ENCODE results near the gene NME3.
"Not testable (repeated sequence)": the region's sequence is repeated elsewhere in the genome, so short reads cannot be mapped to it uniquely, and the experiment has no call there.

NME3 gene

DNA sequence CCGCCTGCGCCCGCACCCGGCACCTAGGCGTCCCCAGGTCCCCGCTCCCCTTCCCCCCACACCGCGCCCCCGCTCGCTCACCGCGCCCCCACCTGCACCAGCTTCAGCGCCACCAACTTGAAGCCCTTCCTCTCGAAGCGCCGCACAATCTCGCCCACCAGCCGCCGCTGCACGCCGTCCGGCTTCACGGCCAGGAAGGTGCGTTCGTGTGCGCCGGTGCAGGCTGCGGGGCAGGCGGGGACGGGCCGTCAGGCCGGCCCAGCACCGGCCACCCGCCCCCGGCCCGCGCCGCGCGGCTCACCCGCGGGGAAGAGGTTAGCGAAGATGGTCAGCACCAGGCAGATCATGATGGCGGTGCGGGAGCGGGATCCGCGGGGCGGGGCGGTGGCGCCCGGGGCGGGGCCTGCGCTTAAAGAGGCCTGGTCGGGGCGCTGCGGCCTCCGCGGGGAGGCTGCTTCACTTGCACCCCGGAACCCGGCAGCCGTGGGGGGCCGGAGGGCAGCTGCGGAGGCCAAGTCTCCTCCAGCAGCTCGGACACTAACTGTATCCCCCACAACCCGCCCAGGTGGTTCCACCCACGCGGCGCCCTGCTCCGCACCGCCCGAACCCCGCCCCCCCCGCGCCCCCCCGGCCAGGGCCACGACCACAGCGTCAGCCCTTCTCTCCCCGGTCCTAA, at the start of gene NME3:
Gene NME3, minus strand, starts transcription at position 356 of the 676 bp plus-strand sequence. Its CDS starts 9 bp downstream, at position 347.
- DNase-seq: peak; percentile 71 to 91 (median 81)

DNA sequence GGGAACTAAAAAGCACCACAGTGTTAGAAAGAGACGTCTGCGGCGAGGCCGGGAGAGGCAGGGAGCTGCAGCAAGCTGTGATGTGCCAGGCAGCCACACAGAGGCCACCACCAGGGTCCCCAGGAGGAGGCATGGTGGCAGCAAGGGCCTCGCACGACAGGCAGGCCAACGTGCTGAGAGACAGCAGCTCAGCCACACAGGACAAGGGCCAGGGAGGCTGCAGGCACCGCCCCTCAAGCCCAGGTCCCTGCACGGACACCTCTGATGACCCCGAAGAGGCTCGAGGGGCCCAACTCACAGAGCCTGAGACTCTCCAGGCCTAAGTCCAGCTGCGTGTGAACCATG, 49.6 kb upstream of the NME3 start:
- no peak for DNase-seq

DNA sequence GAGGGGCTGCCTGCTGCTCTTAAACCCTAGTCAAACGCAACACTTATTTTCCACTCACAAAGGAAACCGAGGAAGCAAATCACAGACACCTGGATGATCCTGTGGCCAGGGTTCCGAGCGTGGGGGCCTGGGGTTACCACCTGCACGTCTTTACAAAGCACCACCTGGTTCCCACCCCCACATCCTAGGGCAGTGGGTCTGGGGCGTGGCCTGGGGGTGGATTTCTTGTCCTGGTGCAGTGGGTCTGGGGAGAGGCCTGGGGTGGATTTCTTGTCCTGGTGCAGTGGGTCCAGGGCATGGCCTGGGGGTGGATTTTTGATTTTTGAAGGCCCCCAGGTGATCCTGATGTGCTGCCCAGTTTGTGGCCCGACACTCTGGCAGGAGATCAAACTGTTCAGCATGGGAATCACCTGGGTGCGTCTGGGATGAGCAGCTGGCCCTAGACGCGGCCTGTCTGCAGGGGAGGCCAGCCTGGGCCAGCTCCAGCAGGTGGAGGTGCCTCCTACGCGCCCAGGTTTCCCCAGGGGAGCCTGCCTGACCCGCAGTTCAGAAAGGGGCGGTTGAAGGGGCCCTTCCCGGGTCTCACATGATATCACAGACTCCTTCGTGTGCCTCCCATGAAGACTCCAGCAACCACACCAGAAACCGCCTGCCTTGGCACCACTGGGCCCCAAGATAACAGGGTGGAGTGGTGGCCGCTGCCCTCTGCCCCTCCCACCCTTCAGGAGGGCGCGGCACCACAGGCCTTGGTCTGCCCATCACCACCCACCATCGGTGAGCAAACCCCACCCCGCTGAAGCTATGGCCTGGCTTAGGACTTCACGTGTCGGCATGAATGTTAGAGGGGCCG, 49.0 kb upstream of the NME3 start:
- no peak for DNase-seq

DNA sequence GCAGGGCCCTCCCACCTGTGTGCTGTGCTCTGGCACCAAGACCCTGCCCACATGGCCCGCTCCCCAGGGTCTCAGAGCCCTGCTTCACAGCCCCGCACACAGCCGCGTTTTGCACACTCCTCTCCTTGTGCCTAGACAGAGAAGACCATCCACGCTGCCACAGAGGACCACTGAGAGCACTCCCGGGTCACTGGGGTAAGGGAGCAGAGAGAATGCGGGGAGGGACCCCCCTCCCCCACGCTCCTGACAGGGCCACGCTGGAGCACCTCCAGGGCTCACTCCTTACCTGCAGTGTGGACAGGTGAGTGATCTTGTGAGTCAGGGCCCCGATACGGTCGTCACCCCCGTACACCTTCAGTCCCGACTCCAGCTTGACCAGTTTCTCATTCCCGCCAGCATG, 48.3 kb upstream of the NME3 start:
- DNase-seq: no peak

DNA sequence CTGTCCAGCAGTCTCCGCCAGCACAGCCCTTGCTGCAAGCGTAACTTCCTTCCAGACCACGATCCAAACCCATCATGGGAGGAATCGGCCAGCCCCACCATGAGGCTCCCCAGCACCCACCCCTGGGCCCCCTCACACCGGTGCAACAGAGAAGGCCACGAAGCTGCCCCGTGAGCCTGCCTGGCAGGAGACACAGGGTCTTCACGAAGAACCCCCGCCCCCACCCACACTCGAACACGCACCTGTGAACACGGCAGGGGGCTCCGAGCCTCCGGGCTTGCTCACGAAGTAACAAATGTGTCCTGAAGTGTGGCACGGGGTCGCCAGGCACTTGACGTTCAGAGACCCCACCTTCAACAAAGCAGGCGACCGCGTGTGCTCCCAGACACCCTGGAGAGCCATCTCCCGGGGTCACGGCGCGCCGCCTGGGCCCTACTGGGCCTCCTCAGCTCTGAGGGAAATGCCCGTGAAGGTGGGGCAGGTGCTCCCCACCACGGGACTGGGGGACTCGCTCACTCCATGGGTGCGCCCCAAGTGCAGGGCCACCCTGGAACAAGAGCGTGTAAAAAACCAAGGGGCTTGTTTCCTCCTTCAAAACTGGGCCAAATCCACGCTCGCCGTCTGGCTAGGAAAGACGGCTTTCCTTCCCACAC, 47.7 kb upstream of the NME3 start:
- no peak for DNase-seq

DNA sequence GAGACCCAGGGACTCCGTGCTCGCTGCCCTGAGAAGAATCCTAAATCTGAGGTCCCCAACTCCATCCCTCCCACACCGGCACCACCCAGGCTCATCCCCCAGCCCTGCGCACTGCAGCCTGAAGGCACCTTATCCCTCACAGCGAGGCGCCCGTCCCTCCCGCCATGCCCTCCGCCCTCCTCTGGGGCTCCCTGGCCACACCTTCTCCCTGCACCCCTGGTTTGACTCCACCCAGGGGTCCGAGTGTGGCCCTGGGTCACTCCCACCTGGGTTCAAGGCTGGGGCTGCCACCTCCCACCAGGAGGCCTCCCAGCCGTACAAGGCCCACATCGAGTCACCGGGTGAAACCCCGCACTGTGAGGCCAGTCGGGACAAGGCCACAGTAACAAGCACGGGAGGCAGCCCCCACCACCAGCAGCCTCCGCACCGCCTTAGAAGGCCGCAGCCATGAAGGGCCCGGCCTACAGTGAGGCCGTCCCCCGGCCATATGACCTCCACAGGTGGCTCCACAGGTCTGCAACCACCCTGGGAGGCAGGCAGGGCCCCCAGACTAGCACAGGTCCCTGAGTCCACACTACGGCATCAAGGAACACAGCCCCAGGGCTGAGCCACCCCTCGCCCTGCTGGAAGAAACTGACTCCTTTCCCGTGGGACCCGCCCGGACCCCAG, 47.0 kb upstream of the NME3 start:
- DNase-seq: no peak

DNA sequence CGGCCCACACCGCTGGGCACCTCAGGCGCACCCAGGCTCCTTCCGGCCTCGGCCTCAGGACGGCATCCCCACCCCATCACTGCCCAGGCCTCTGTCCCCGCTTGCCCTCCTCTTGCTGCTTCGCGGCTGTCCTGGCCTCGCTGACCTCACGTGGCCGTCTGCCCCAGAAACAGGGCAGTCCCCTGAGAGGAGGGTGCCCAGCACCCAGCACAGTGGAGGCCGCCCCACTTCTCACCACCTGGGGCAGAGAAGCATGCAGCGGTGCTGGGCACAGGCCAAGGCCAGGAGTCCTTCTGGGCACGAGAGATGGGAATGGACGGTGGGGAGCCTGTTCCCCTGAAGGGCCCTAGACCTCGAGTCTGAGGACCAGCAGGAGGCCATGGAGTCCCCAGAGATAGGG, 46.4 kb upstream of the NME3 start:
- no peak for DNase-seq

DNA sequence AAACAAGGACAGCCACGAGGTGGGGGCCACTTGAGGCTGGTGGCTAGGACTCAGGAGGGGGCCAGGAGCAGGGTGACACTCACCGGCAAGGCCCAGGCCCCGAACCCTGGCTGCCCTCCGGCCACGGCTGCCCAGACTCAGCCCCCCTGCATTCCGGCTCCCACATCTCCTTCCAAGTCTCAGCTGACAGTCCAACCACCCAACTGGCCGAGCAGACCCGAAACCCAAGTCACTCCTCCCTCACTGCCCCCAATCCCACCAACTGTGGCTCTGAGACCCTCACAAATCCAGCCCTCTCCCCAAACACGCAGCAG, 45.9 kb upstream of the NME3 start:
- no peak for DNase-seq

DNA sequence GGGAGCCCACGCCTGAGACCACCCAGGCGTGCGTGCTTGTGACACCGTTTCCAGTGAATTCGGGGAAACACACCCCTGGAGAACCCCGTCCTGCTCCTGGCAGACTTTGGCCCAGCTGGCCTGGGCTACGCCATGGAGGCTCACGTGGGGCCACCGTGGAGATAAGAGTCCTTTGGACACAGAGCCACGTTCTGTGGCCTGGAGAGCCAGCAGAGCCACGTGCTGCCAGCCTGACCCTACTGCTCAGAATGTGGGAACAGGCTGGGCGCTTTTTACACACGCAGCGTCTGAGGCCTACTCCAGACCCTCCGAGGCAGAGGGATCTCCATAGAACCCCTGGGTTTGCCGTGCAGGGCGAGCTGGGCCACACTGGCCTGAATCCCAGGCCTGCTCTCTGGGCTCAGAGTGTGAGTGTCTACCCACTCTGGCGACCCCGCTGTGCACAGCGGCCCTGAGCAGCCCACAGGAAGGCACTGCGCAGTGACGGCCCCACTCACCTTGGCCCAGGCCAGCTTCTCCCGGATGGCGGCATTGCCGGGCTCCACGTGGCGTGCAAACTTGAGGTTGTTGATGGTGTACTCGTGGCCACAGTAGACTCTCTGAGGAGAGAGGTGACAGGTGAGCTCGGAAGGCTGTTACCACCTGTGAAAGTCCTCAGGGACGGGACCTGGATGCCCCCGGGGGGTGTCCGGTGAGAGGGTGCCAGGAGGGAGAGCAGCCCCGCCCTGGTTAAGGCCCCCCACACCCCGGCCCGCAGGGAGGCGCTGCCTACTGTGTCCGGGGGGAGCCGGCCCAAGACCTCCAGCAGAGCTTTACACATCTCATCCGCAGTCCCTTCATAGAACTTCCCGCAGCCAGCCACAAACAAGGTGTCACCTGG, 45.3 kb upstream of the NME3 start:
- no peak for DNase-seq

DNA sequence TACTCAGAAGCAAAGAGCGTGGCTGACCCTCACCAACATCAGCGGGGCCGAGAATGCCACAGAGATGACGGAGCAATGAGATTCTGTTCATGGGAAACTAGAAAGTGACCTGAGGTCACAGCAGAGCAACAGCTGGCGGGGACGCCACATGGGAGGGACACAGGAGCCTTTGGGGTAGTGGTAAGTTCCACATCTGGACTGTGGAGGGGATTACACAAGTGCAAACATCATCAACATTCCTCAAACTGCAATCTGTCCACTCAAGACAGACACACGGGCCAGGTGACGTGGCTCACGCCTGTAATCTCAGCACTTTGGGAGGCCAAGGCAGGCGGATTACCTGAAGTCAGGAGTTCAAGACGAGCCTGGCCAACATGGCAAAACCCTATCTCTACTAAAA, 44.1 kb upstream of the NME3 start:
- DNase-seq: no peak

DNA sequence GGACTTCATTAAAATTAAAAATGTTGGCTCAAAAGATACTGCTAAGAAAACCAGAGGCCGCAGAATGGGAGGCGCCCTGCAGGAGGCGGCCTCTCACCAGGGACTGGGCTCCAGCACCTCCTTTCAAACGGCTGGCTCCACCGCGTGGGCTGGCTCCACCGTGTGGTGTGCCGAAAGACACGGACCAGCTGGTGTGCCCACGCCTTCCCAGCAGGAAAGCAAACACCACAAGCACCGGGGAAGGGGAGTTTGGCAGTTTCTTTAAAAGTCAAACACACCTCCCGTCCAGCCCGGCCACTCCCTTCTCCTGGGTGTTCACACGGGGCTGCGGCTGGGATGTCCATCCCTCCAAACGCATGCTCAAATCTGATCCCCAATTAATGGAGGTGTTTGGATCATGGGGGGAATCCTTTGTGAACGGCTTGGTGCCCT, 41.4 kb upstream of the NME3 start:
- peak; percentile 69 to 84 (median 75) for DNase-seq

DNA sequence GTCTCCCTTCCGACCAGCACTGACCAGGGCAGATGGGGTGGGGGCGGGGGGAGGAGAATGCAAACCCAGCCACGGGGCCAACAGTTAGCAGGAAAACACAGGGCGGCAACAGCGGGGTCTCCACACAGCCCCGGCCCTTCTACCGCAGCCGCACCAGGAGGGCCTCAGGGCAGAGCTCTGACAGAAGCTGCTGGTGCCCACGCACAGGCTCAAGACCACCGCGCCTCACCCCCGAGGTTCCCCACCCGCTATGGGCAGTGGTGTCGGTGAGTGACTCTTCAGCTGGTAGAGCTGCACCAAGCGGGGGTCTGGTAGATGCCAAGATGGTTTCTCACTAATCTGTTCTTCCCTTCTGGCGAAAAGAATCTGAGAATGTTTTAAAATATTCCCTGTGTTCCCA, 39.2 kb upstream of the NME3 start:
- no peak for DNase-seq

DNA sequence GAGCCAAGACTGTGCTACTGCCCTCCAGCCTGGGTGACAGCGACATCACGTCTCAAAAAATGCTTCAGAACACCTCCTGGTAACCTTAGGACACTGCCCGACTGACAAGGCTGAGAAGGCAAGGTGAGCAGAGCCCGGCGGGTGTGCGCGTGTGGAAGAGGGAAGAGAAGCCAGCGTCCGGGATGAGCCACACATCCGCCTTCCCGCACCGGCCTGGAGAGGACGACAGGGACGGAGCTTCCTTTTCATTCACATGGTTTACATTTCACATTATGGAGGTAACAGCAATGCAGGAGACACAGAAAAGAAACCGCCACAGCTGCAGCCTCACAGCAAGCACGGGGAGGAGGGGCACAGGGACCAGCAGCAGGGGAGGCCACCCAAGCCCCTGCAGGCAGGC, 38.8 kb upstream of the NME3 start:
- DNase-seq: no peak

DNA sequence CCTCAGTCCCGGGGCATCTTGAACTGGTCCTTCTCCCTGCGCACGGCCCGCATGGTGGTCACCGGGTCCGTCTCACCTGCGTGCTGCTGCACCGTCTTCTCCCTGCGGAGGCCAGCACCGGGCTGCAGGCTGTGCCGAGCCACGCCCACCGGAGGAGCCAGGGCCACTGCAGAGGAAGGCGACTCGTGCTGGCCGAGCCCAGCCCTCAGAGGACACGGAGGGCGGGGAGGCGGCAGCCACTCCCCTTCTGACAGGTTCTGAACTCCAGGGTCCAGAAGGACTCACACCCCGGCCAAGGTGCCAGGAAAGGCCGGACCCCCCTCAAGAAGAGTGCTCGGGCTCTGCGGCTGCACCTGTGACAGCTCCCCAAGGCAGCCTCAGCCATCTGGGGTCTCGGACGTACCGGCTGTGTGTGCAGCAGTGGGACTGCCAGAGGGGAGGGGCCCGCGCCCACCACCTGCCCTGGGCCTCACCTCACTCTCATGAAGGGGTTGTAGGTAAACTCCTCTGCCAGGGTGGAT, 38.0 kb upstream of the NME3 start:
- no peak for DNase-seq

DNA sequence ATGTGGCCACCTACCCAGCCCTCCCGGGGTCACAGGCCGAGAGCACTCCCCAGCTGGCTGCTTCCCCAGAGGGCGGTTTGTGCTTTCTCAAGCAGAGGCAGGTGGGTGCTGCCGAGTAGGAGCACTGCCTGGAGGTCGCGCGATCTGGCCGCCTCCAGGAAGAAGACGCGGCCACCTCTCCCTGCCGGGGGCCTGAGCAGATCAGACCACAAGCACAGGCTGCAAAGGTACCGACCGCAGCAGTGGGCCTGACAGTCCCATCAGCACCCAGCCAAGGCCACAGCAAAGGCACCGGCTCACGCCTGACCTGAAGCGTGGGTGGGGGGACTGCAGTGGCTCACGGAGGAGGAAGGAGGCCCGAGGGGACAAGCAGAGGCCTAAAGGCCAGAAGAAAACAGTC, 37.3 kb upstream of the NME3 start:
- DNase-seq: no peak

DNA sequence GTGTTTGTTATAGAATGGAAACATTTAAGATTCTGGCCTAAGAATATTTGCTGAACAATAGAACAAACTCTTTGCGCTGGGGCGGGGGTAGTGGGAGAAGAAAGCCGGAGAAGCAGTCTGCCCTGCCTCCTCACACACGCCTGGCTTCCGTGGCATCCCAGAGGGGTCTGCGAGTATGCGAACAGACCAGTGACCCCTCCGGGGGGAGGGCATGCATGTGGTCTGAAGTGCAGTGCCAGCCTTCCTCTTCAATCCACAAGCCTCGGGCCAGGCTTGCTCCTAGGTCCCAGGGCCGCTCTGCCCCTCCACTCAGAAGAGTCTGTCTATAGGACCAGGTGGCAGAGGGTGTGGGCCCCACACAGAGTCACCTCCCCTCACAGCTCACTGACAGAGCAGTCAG, 36.3 kb upstream of the NME3 start:
- DNase-seq: no peak

DNA sequence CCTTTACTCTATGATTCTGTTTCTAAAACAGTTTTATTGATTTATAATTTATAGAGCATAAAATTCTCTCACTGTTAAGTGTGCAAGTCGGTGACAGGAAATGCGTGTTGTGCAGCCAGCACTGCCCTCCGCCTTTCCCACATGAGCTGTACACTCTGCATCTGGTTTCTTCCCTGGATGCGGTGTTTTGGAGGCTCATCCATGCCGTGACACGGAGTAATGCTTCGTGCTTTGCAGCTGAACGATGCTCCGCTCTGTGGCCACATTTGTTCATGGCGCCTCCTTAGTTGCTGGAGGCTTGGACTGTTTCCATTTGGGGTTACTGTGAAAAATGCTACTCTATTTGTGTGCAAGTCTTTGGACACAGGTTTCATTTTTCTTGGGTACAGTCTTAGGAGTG, 29.4 kb upstream of the NME3 start:
- DNase-seq: no peak

DNA sequence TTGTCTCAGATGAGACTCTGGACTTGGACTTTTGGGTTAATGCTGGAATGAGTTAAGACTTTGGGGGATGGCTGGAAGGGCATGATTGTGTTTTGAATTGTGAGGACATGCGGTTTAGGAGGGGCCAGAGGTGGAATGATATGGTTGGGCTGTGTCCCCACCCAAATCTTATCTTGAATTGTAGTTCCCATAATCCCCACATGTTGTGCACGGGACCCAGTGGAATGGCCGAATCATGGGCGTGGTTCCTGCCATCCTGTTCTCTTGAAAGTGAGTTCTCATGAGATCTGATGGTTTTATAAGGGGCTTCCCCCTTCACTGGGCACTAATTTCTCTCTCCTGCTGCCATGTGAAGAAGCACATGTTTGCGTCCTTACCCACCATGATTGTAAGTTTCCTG, 27.9 kb upstream of the NME3 start:
- not testable (repeated sequence) for DNase-seq

DNA sequence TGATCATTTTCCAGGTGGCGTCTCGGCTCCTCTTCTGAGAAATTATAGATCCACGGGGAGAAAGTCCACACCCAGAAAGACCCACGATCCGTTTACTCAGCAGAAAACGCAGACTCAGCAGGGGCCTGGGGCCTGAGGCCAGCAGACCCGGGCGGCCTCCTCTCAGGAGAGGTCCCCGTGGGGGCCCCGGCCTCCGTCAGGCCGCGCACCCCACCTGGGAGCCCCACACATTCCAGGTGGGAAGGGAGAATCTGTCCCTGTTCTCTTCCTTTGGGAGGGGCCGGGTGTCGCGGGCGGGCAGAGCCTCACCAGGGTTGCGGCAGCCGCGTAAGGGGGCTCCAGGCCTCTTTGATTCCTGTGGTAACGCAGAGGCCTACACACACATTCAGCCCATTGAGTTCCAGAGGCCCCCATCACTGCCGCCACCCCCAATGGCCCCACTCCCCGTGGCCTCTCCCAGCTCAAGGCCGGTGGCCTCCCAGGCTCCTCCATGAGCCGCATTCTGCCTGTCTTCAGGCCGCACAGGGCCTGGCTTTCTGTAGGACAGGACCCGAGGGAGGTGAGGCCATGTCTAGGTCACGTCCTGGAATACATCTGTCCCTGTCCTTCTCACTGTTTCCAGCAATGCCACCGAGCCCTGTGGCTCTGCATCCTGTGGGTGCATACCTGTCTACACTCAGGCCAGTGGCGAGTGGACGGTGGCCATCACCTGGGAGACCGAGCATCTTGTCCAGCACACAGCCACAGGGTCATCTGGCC, 23.7 kb upstream of the NME3 start:
- no peak for DNase-seq

DNA sequence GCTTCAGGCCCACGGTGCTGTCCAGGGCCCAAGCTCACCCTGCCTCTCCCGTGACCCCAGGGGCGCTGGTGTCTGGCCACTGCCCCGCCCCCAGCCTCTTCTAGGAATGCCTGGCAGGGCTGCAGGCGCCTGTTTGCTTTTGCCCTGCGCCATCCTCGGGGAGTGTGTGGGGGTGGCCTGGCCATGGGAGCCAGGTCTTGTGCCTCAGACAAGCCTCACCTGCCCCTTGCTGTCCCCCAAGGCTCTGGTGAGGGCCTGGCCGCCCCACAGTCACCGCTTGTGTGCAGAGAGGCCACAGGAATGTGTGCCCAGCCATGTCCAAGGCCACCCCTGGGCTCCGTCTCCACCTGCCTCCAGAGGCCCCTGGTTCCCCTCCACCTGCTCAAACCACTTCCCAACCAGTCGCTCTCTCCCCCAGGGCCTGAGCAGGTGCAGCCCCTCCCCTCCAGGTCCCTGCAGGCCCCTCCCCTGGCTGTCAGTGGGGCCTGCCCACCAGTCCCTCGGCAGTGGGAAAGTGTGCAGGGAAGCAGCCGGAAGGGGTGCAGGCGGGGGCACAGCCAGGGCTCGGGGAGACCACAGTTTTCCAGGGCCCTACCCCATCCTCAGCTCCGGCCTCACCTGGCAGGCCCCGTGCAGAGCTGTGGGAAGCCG, 23.0 kb upstream of the NME3 start:
- DNase-seq: no peak

DNA sequence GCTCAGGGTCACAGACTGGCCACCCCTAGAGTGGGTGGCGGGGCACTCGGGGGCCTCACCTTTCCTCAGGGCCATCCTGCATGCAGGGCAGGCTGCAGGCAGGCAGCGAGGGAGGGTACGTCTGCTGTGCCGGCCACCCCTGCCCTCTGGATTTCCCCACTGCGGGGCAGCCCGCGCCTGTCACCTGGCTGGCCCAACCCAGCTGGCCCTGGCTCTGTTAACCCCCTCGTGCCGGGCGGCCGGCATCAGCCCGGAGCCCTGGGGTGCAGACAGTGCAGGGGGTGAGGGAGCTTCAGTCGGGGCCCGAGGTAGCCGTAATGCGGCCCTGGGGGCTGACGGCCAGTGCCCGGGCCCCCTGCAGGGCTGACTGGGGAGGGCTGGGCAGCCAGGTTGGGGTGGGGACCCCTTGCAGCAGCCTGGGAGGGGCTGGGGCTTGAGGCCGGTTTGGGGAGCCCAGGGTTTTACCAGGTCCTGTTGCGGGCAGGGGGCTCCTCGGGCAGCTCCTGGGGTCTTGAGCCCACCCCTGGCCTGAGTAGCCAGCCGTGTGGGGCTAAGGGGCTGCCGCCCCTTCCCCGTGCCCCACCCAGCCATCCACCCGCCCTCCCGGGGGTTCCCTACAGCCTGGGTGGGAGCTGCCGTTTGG, 22.4 kb upstream of the NME3 start, which contains the start of gene IGFALS:
Gene IGFALS, minus strand, starts transcription at position 128 of the 643 bp plus-strand sequence. Its CDS starts 53 bp downstream, at position 75.
- DNase-seq: no peak
